Duodenal mucosa (tissue), 2 donors: ENCODE results near the gene SNX5.

Experiments
- H3K27ac ChIP-seq: one replicate; pipeline ENCODE4 v1.7.0; 2013; ENCODE audit warnings: low read depth, low read length
- H3K27me3 ChIP-seq, 2 donors: one replicate each; pipeline ENCODE4 v1.7.0; 2013; ENCODE audit warnings: low read length in 2 of 2, control low read depth in 1 of 2; ENCODE audit not compliant: insufficient read depth in 2 of 2, control insufficient read depth in 1 of 2
- H3K36me3 ChIP-seq, 2 donors: one replicate each; pipeline ENCODE4 v1.7.0; 2013; ENCODE audit warnings: low read length in 2 of 2, control low read depth in 1 of 2; ENCODE audit not compliant: insufficient read depth in 2 of 2, control insufficient read depth in 1 of 2
- H3K4me1 ChIP-seq, 2 donors: one replicate each; pipeline ENCODE4 v1.7.0; 2013; ENCODE audit warnings: low read length in 2 of 2, control low read depth in 1 of 2; ENCODE audit not compliant: insufficient read depth in 2 of 2, control insufficient read depth in 1 of 2
- H3K4me3 ChIP-seq, 2 donors: one replicate each; pipeline ENCODE4 v1.7.0; 2013; ENCODE audit warnings: low read length in 2 of 2, low read depth in 1 of 2
- H3K9ac ChIP-seq, 2 donors: one replicate each; pipeline ENCODE4 v1.7.0; 2013; ENCODE audit warnings: low read length in 2 of 2, low read depth in 1 of 2
- H3K9me3 ChIP-seq, 2 donors: one replicate each; pipeline ENCODE4 v1.7.0; 2013; ENCODE audit warnings: low read length in 2 of 2, control low read depth in 1 of 2; ENCODE audit not compliant: control insufficient read depth in 1 of 2

SNX5 gene

GRCh38 chr20:17921774-17922173, 46.8 kb downstream of the SNX5 start:
- Histone ChIP-seq H3K4me3 (no peak overlapping the region), H3K27ac (no peak overlapping the region), H3K9ac (no peak overlapping the region), H3K36me3 (no peaks in the 10 kb centered on the region), H3K9me3 (no peaks in the 10 kb centered on the region), H3K27me3 (no peaks in the 10 kb centered on the region), H3K4me1 (peaks cover 16 to 18% of the 10 kb centered on the region in 2 donors)

- no peaks in the 10 kb centered on the region for H3K36me3 ChIP-seq
- no peak overlapping the region for H3K9ac ChIP-seq
- H3K9me3 ChIP-seq, result no peaks in the 10 kb centered on the region
- H3K27me3 ChIP-seq, result no peaks in the 10 kb centered on the region
- H3K27ac ChIP-seq, result no peak overlapping the region
- H3K4me1 ChIP-seq, result no peaks in the 10 kb centered on the region
- no peak overlapping the region for H3K4me3 ChIP-seq
Observed at GRCh38 chr20:17919149-17919548, 49.4 kb downstream of the SNX5 start.

DNA sequence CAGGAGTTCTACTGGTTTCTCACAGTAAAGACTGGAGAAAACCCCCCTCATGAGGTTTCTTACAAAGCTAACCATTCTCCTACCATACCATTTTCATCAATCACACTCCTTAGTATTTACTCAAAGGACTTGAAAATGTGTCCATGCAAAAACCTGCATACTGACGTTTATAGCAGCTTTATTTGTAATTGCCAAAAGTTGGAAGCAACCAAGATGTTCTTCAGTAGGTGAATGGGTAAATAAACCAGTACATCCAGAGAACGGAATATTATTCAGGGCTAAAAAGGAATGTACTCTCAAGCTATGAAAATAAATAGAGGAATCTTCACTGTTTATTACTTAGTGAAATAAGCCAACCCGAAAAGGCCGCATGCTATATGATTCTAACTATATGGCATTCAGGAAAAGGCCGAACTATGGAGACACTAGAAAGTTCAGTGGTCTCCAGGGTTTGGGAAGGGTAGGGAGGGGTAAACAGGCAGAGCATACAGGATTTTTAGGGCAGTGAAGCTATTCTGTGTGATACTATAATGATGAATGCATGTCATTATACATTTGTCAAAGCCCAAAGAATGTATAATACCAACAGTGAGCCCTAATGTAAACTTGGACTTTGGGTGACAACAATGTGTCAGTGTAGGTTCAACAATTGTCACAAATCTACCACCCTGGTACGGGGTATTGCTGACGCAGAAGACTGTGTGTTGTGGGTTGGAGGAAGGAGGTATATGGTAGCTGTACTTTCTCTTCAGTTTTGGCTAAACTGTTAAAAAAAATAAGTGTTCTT, 50.6 kb downstream of the SNX5 start:
- Histone ChIP-seq H3K27ac (no peak overlapping the region), H3K27me3 (no peaks in the 10 kb centered on the region), H3K4me3 (no peak overlapping the region), H3K9me3 (no peaks in the 10 kb centered on the region), H3K9ac (no peak overlapping the region), H3K36me3 (no peaks in the 10 kb centered on the region), H3K4me1 (no peaks in the 10 kb centered on the region)

GRCh38 chr20:17916433-17916891, 52.1 kb downstream of the SNX5 start:
- no peaks in the 10 kb centered on the region for H3K36me3 ChIP-seq
- H3K4me3 ChIP-seq, result no peak overlapping the region
- H3K4me1 ChIP-seq, result no peaks in the 10 kb centered on the region
- no peak overlapping the region for H3K9ac ChIP-seq
- H3K9me3 ChIP-seq, result no peaks in the 10 kb centered on the region
- H3K27ac ChIP-seq, result no peak overlapping the region
- no peaks in the 10 kb centered on the region for H3K27me3 ChIP-seq

GRCh38 chr20:17914957-17915356, 53.6 kb downstream of the SNX5 start:
- no peaks in the 10 kb centered on the region for H3K9me3 ChIP-seq
- no peak overlapping the region for H3K27ac ChIP-seq
- H3K36me3 ChIP-seq, result no peaks in the 10 kb centered on the region
- peaks cover 0 to 3% of the 10 kb centered on the region in 2 donors for H3K4me1 ChIP-seq
- H3K27me3 ChIP-seq, result no peaks in the 10 kb centered on the region
- H3K4me3 ChIP-seq, result no peak overlapping the region
- no peak overlapping the region for H3K9ac ChIP-seq

DNA sequence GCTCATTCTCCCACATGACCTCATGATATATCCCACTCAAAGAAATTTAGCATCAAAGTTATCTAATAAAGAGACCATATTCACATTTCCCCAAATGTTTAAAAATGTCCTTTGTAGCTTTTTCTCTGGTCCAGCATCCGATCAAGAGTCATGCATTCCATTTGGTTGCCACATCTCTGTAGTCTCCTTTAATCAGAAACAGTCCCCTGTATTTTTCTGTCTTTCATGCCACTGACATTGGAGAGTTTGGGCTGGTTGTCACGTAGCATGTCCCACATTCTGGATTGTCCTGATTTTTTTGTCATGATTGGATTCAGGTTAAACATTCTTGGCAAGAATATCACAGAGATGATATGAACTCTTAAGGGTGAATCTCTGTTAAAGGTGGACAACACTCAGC, 55.7 kb downstream of the SNX5 start:
- H3K9me3 ChIP-seq, result no peaks in the 10 kb centered on the region
- no peaks in the 10 kb centered on the region for H3K27me3 ChIP-seq
- H3K36me3 ChIP-seq, result no peaks in the 10 kb centered on the region
- H3K27ac ChIP-seq, result no peak overlapping the region
- peaks cover 0 to 3% of the 10 kb centered on the region in 2 donors for H3K4me1 ChIP-seq
- no peak overlapping the region for H3K4me3 ChIP-seq
- no peak overlapping the region for H3K9ac ChIP-seq

- no peak overlapping the region for H3K27ac ChIP-seq
- H3K27me3 ChIP-seq, result no peaks in the 10 kb centered on the region
- H3K4me3 ChIP-seq, result no peak overlapping the region
- no peak overlapping the region for H3K9ac ChIP-seq
- peaks cover 0 to 3% of the 10 kb centered on the region in 2 donors for H3K4me1 ChIP-seq
- H3K9me3 ChIP-seq, result no peaks in the 10 kb centered on the region
- no peaks in the 10 kb centered on the region for H3K36me3 ChIP-seq
Observed at GRCh38 chr20:17911927-17912326, 56.7 kb downstream of the SNX5 start.

DNA sequence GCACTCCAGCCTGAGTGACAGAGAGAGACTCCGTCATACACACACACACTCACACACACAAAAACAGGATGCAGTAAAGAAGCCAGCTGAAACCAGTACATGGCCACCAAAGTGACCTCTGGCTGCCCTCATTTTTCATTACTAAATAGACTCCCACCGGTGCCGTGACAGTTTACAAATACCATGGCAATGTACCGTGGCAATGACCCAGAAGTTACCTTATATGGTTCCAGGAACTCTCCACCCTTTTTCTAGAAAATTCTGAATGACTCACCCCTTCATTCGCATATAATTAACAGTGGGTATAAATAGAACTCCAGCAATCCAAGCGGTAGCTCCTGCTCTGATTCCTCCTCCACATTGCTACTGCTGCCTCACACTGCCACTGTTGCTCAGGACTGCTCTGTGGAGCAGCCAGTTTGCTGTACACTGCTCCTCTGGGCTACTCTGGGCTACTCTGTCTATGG, 57.7 kb downstream of the SNX5 start:
- H3K9ac ChIP-seq, result no peak overlapping the region
- H3K27me3 ChIP-seq, result no peaks in the 10 kb centered on the region
- H3K36me3 ChIP-seq, result no peaks in the 10 kb centered on the region
- H3K9me3 ChIP-seq, result no peaks in the 10 kb centered on the region
- H3K27ac ChIP-seq, result peak overlapping the region; percentile 5
- no peak overlapping the region for H3K4me3 ChIP-seq
- peaks cover 0 to 3% of the 10 kb centered on the region in 2 donors for H3K4me1 ChIP-seq

DNA sequence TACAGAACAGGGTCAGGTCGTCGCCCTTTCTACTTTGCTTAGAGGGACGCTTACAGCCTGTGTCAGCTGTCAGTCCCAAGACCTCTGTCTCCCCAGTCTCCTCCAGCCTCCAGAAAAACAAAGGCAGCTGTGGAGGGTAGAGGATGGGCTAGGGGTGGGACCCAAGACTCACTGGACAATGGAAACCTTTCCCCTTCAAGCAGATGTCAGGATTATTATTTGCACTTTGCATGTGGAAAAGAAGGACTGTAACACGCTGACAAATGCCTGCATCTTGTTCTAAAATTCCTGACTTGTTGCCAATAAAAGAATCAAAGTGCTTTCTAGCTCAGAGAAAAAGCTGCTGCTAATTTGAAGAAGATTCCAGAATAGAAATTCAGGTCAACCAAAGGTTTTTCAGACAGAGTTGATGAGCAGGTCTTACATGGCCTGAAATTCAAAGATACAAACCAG, 58.7 kb downstream of the SNX5 start:
- no peak overlapping the region for H3K27ac ChIP-seq
- H3K36me3 ChIP-seq, result no peaks in the 10 kb centered on the region
- H3K9me3 ChIP-seq, result no peaks in the 10 kb centered on the region
- H3K4me3 ChIP-seq, result no peak overlapping the region
- H3K27me3 ChIP-seq, result no peaks in the 10 kb centered on the region
- no peak overlapping the region for H3K9ac ChIP-seq
- peaks cover 0 to 3% of the 10 kb centered on the region in 2 donors for H3K4me1 ChIP-seq

- Histone ChIP-seq H3K4me1 (peaks cover 0 to 3% of the 10 kb centered on the region in 2 donors), H3K9ac (no peak overlapping the region), H3K27me3 (no peaks in the 10 kb centered on the region), H3K27ac (no peak overlapping the region), H3K36me3 (no peaks in the 10 kb centered on the region), H3K4me3 (no peak overlapping the region), H3K9me3 (no peaks in the 10 kb centered on the region)
Observed at GRCh38 chr20:17905544-17905943, 63.0 kb downstream of the SNX5 start.
